Upper lobe of left lung (tissue), 6 donors: ENCODE data around the gene ZFR. TPM values are rescaled to one million over a fixed set of nuclear protein-coding genes. Genes with fewer than 3 reads are reported as not detected.

Source experiments
- ATAC-seq, 2 donors: fragments of 200-7000 bp; cut with Tn5 transposase; one replicate each; pipeline ENCODE4 v1.9.1; 2022; ENCODE audit warnings: mild to moderate bottlenecking in 2 of 2, moderate library complexity in 2 of 2; ENCODE audit not compliant: low FRiP score in 2 of 2
- DNase-seq, 2 donors: peaks; one replicate each; pipeline ENCODE4 v3.0.0-alpha.2; 2019 to 2020
- H3K27ac ChIP-seq, 4 donors: fragments of 200-600 bp; sonication (generic); one replicate each; pipeline ENCODE4 v1.5.1; 2016 to 2019
- H3K27me3 ChIP-seq, 4 donors: fragments of 200-600 bp; sonication (generic); one replicate each; pipeline ENCODE4 v1.5.1; 2017 to 2019
- H3K36me3 ChIP-seq, 4 donors: fragments of 200-600 bp; sonication (generic); one replicate each; pipeline ENCODE4 v1.5.1; 2016 to 2019
- H3K4me1 ChIP-seq, 4 donors: fragments of 200-600 bp; sonication (generic); one replicate each; pipeline ENCODE4 v1.5.1; 2018 to 2019
- H3K4me3 ChIP-seq, 4 donors: fragments of 200-600 bp; sonication (generic); one replicate each; pipeline ENCODE4 v1.5.1; 2017 to 2019; ENCODE audit warnings: mild to moderate bottlenecking in 2 of 4, moderate library complexity in 1 of 4
- H3K9me3 ChIP-seq, 4 donors: fragments of 200-600 bp; sonication (generic); one replicate each; pipeline ENCODE4 v1.5.1; 2018 to 2019
- EP300 ChIP-seq, 4 donors: sonication (generic); formaldehyde crosslinking; IDR thresholded peaks; one replicate each; pipeline ENCODE4 v1.5.1; 2017; ENCODE audit warnings: antibody characterized with exemption in 4 of 4, control low read depth in 2 of 4
- POLR2A ChIP-seq, 4 donors: fragments of 450-650 bp; IDR thresholded peaks; one replicate each; pipeline ENCODE4 v1.5.1; 2016 to 2017; ENCODE audit warnings: antibody characterized with exemption in 4 of 4, mild to moderate bottlenecking in 2 of 4
- POLR2AphosphoS5 ChIP-seq, 2 donors: sonication (generic); formaldehyde crosslinking; IDR thresholded peaks; one replicate each; pipeline ENCODE4 v1.5.1; 2017; ENCODE audit warnings: antibody characterized with exemption in 2 of 2
- WGBS, 2 donors: methylation state at CpG; one replicate each; pipeline ENCODE4 v1.1.5; 2017 to 2018; 5-methylcytosine and 5-hydroxymethylcytosine counted together
- total RNA-seq, 6 donors: library from RNA; depleted of rRNA in 4 of 6; stranded (reverse); fragments of >200 nt in 4 of 6; gene quantifications; one replicate each; pipeline versions ENCODE4 v1.1.0 to v1.2.1, GENCODE V29; 2016 to 2021
- TF ChIP-seq, protein P1 (sequence below), 6 experiments: fragments of 450-650 bp in 4 of 6; fragments of 200-600 bp in 2 of 6; sonication (generic) in 2 of 6; IDR thresholded peaks; one replicate each; pipeline ENCODE4 v1.5.1; 2016 to 2019; ENCODE audit warnings: antibody characterized with exemption in 6 of 6
- donor health status: DM: no; HTN: no; CAD: no; lungs with moderate emphysema.
- donor health status: DM: no; HTN: yes; CAD: no; lungs with severe emphysema.

Gene ZFR
- total RNA-seq, 6 donors from 2014 or later = 33.8 to 85.1 (median 50.2) TPM

DNA sequence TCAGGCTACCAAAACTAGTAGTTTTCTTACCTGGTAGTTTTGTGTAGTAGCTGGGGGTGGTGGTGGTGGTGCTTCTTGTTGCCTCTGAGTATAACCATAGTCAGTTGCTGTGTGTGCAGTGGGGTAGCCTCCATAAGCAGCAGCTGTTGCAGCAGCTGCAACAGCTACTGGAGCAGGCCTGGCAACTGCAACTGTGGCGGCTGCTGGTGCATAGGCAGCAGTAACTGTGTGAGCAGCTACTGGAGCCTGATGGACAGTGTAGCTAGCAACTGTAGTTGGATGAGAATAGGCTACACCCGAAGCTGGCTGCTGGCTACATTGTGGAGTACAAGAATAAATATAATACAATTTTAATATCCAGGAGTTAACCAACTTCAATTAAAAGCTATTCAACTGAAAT is 24.7 kb downstream of the ZFR start:
- WGBS, 2 donors = 72 to 80% methylated on average over 2 of the region's 2 CpGs
- Histone ChIP-seq H3K27ac (no peak overlapping the region), H3K4me1 (peaks cover 3 to 15% (median 6%) of the 10 kb centered on the region in 4 donors), H3K36me3 (peaks cover 2 to 36% (median 6%) of the 10 kb centered on the region in 4 donors), H3K4me3 (no peak overlapping the region), H3K27me3 (no peaks in the 10 kb centered on the region), H3K9me3 (no peaks in the 10 kb centered on the region)
- ATAC-seq = no peak
- TF ChIP-seq, protein P1, sequence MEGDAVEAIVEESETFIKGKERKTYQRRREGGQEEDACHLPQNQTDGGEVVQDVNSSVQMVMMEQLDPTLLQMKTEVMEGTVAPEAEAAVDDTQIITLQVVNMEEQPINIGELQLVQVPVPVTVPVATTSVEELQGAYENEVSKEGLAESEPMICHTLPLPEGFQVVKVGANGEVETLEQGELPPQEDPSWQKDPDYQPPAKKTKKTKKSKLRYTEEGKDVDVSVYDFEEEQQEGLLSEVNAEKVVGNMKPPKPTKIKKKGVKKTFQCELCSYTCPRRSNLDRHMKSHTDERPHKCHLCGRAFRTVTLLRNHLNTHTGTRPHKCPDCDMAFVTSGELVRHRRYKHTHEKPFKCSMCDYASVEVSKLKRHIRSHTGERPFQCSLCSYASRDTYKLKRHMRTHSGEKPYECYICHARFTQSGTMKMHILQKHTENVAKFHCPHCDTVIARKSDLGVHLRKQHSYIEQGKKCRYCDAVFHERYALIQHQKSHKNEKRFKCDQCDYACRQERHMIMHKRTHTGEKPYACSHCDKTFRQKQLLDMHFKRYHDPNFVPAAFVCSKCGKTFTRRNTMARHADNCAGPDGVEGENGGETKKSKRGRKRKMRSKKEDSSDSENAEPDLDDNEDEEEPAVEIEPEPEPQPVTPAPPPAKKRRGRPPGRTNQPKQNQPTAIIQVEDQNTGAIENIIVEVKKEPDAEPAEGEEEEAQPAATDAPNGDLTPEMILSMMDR (IDR thresholded peaks at IDR 0.05) = no peak
- no peak for TF ChIP-seq POLR2AphosphoS5 (IDR thresholded peaks at IDR 0.05)
- TF ChIP-seq EP300 (IDR thresholded peaks at IDR 0.05) = no peak
- no peak for TF ChIP-seq POLR2A (IDR thresholded peaks at IDR 0.05)
- DNase-seq = no peak

DNA sequence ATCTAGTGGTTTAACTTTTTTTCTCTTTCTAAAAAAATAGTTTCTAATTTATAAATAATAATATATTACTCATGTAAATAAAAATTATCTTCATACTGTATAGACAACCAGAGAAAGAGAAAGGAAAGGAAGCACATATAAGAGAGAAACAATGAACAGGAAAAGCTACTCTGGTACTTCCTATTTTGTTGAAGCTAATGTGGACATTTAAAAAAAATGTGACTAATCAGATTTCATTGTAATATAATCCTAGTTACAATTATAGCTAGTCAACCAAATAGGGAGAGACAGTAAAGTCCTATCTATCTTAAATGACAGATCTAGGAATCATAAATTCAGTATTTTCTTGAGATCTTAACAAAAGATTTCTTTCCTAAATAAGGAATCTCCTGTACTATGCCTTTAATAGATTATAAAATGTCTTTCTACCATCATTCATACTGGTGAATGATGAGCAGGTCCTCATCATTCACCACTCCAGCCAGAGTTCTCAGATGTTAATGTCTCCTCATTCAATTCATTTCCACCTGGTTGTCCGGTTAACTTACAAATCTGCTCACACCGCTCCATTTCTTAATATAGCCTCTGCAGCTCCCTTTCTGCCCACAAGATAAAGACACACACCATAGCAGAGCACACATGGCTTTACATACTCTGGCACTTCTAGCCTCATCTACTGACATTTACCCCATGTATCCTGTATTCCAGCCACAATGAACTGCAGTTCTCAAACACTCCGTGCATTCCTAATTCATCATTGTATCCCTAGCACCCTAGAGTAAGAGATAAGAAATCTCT is 30.9 kb downstream of the ZFR start:
- 75 to 79% methylated on average over 3 of the region's 3 CpGs for WGBS, 2 donors

DNA sequence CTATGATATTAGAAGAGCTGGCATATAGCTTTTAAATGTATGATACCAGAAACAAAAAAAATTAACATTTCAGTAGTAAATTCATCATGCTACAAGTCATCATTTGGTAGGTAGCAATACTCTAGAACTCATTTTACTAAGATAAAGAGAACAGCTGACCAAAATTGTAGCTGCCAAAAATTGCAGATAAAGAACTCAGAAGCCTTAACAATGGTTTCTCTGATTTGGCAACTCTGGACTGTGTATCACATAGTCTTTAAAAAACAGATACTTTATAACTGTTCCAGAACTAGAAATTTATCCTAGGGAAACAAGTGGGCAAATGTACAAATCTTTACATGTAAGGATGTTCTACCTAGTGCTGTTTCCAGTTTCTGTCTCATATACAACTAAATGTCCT is 33.9 kb downstream of the ZFR start:
- Histone ChIP-seq H3K27me3 (no peaks in the 10 kb centered on the region), H3K27ac (no peak overlapping the region), H3K4me1 (peaks cover 0 to 3% (median 0%) of the 10 kb centered on the region in 4 donors), H3K36me3 (peaks cover 5 to 93% (median 45%) of the 10 kb centered on the region in 4 donors), H3K4me3 (no peak overlapping the region), H3K9me3 (no peaks in the 10 kb centered on the region)
- no peak for TF ChIP-seq EP300 (IDR thresholded peaks at IDR 0.05)
- TF ChIP-seq, protein P1 (IDR thresholded peaks at IDR 0.05) = no peak
- TF ChIP-seq POLR2A (IDR thresholded peaks at IDR 0.05) = no peak
- no peak for TF ChIP-seq POLR2AphosphoS5 (IDR thresholded peaks at IDR 0.05)
- no peak for ATAC-seq
- no peak for DNase-seq

More for the DNA sequence above, 30.9 kb downstream of the ZFR start:
- no peak overlapping the region for H3K27ac ChIP-seq
- ATAC-seq (no peak), DNase-seq (no peak)
- peaks cover 0 to 3% (median 0%) of the 10 kb centered on the region in 4 donors for H3K4me1 ChIP-seq
- peaks cover 5 to 85% (median 34%) of the 10 kb centered on the region in 4 donors for H3K36me3 ChIP-seq
- TF ChIP-seq POLR2A (IDR thresholded peaks at IDR 0.05) (no peak), EP300 (IDR thresholded peaks at IDR 0.05) (no peak), POLR2AphosphoS5 (IDR thresholded peaks at IDR 0.05) (no peak)
- TF ChIP-seq, protein P1 (IDR thresholded peaks at IDR 0.05) = no peak
- H3K27me3 ChIP-seq = no peaks in the 10 kb centered on the region
- no peaks in the 10 kb centered on the region for H3K9me3 ChIP-seq
- H3K4me3 ChIP-seq = no peak overlapping the region

DNA sequence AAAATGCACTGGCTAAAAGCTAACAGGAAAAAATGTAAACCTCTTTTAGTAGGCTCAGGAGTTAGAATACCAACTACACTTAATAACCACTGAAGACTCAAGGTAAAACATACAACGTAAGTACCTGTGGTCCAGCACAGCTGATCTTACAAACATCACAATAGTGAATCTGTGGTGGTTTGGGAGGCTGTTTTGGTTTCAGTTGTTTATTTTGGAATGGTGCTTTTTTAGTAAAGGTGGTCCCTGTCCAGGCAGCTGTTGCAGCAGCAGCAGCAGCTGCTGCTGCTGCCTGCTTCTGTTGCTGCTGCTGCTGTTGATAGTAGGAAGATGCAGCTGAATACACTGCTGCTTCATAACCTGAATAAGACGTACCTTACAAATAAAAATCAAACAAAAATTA is 37.9 kb downstream of the ZFR start:
- Histone ChIP-seq H3K36me3 (peaks cover 23 to 98% (median 63%) of the 10 kb centered on the region in 4 donors), H3K4me1 (no peaks in the 10 kb centered on the region), H3K4me3 (no peak overlapping the region), H3K27ac (no peak overlapping the region), H3K27me3 (no peaks in the 10 kb centered on the region), H3K9me3 (no peaks in the 10 kb centered on the region)
- TF ChIP-seq, protein P1 (IDR thresholded peaks at IDR 0.05) = no peak
- TF ChIP-seq POLR2A (IDR thresholded peaks at IDR 0.05) (no peak), POLR2AphosphoS5 (IDR thresholded peaks at IDR 0.05) (no peak), EP300 (IDR thresholded peaks at IDR 0.05) (no peak)
- no peak for ATAC-seq
- 89 to 95% methylated on average over 2 of the region's 2 CpGs for WGBS, 2 donors
- DNase-seq = no peak

DNA sequence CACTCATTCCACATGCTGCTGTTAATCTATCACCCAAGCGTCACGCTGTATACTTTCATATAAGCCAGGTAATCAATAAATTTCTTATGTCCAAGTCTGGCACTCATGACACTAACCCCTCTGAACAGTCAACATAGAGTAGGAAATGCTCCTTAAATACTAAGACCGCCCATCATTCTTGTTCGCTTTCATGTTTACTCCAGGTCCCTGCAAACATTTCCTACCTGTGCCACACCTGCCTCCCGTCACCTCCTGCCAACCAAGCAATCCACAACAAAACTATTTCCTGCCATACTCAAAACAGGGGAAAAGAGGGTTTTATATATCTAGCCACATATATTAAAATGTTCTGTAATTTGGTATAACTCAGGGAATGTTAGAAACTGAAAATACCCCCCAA is 39.0 kb downstream of the ZFR start:
- Histone ChIP-seq H3K27ac (no peak overlapping the region), H3K36me3 (peaks cover 30 to 98% (median 64%) of the 10 kb centered on the region in 4 donors), H3K27me3 (no peaks in the 10 kb centered on the region), H3K4me1 (no peaks in the 10 kb centered on the region), H3K4me3 (no peak overlapping the region), H3K9me3 (no peaks in the 10 kb centered on the region)
- DNase-seq (no peak), ATAC-seq (no peak)
- WGBS, 2 donors = 94 to 95% methylated on average over 5 of the region's 5 CpGs
- TF ChIP-seq EP300 (IDR thresholded peaks at IDR 0.05) = no peak
- TF ChIP-seq POLR2AphosphoS5 (IDR thresholded peaks at IDR 0.05) = no peak
- TF ChIP-seq POLR2A (IDR thresholded peaks at IDR 0.05) = no peak
- TF ChIP-seq, protein P1 (IDR thresholded peaks at IDR 0.05) = no peak
